HG03135 (cell line): ENCODE results near the gene DNAH11.
"Not testable (repeated sequence)": the region's sequence is repeated elsewhere in the genome, so short reads cannot be mapped to it uniquely, and the experiment has no call there.

Experiments
- ATAC-seq: cut with Tn5 transposase; IDR thresholded peaks from one replicate; pipeline ENCODE4 v1.9.1; 2021; ENCODE audit warnings: mild to moderate bottlenecking, moderate library complexity; ENCODE audit not compliant: unreplicated experiment

Gene DNAH11

DNA sequence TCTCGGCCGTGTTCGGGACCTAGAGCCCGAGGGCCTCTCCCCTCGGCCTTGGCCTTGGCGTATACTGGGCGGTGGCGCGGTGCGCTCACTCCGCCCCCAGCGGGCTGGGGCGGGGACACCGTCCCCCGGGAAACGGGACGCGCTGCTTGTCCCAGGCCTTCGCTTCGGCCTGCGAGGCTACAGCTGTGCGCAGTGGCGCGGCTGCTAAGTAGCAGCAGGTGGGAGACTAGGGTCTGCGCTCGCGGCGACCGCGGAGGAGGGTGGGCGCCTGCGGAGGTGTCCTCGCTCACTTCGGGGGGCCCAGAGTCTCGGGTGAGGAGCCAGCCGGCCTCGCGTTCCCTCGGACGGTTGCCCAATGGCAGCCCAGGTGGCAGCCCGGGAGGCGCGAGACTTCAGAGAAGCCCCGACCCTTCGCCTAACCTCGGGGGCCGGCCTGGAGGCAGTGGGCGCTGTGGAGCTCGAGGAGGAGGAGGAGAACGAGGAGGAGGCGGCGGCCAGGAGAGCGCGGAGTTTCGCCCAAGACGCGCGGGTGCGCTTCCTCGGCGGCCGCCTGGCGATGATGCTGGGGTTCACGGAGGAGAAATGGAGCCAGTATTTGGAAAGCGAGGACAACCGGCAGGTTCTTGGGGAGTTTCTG lies at the start of gene DNAH11:
Gene DNAH11 (plus strand): TSS at position 149 of the 637 bp plus-strand sequence. CDS start 207 bp downstream, at position 356.
- ATAC-seq: no peak

- ATAC-seq: no peak
These were observed 47.1 kb upstream of the DNAH11 start for GRCh38 chr7:21495731-21496130.

DNA sequence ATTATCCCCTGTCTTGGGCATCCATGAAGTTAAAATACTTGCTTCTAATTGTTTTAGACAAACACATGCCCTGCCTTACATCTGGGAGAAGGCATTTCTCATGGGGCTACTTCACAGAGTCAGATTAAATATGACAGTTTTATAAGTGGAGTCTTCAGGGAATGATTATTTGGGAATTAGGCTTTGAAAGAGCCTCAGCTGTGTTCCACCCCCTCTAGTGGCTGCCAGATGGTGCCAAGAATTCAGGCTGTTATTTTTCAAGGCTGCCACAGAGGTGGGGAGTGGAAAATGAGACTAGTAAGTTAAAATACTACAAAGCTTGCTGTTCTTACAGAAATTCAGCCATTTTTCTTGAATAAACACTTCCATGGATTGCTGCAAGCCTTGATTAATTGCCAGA lies 45.8 kb upstream of the DNAH11 start:
- no peak for ATAC-seq

- no peak for ATAC-seq
These were observed 42.6 kb upstream of the DNAH11 start for GRCh38 chr7:21500117-21500832.

GRCh38 chr7:21504021-21504420 lies 38.8 kb upstream of the DNAH11 start:
- no peak for ATAC-seq

- no peak for ATAC-seq
These were observed 35.1 kb upstream of the DNAH11 start for GRCh38 chr7:21507627-21508343.

- ATAC-seq: no peak
These were observed 34.3 kb upstream of the DNAH11 start for GRCh38 chr7:21508538-21508937.

- ATAC-seq: no peak
These were observed 28.8 kb upstream of the DNAH11 start for GRCh38 chr7:21514062-21514461.

GRCh38 chr7:21524680-21525079 lies 18.2 kb upstream of the DNAH11 start:
- no peak for ATAC-seq

- ATAC-seq: no peak
These were observed 16.8 kb upstream of the DNAH11 start for GRCh38 chr7:21526007-21526406.

- ATAC-seq: no peak
These were observed 16.4 kb upstream of the DNAH11 start for GRCh38 chr7:21526448-21526847.

GRCh38 chr7:21532485-21532884 lies 10.4 kb upstream of the DNAH11 start:
- not testable (repeated sequence) for ATAC-seq

DNA sequence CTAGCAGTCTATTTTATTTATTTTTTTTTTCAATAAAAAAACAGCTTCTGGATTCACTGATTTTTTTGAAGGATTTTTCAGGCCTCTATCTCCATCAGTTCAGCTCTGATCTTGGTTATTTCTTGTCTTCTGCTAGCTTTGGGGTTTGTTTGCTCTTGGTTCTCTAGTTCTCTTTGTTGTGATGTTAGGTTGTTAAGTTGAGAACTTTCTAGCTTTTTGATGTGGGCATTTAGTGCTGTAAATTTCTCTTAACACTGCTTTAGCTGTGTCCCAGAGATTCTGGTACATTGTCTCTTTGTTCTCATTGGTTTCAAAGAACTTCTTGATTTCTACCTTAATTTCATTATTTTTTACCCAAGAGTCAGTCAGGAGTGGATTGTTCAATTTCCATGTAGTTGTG lies 9.2 kb upstream of the DNAH11 start:
- not testable (repeated sequence) for ATAC-seq

DNA sequence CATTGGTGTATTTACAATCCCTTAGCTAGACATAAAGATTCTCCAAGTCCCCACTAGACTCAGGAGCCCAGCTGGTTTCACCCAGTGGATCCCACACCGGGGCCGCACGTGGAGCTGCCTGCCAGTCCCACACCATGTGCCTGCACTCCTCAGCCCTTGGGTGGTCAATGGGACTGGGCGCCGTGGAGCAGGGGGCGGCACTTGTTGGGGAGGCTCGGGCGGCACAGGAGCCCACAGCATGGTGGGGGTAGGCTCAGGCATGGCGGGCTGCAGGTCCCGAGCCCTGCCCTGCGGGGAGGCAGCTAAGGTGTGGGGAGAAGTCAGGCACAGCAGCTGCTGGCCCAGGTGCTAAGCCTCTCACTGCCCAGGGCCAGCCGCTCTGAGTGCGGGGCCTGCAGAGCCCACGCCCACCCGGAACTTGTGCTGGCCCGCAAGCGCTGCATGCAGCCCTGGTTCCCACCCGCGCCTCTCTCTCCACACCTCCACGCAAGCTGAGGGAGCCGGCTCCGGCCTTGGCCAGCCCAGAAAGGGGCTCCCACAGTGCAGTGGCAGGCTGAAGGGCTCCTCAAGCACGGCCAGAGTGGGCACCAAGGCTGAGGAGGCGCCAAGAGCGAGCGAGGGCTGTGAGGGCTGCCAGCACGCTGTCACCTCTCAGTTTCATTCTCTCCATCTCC lies 6.3 kb upstream of the DNAH11 start:
- not testable (repeated sequence) for ATAC-seq

DNA sequence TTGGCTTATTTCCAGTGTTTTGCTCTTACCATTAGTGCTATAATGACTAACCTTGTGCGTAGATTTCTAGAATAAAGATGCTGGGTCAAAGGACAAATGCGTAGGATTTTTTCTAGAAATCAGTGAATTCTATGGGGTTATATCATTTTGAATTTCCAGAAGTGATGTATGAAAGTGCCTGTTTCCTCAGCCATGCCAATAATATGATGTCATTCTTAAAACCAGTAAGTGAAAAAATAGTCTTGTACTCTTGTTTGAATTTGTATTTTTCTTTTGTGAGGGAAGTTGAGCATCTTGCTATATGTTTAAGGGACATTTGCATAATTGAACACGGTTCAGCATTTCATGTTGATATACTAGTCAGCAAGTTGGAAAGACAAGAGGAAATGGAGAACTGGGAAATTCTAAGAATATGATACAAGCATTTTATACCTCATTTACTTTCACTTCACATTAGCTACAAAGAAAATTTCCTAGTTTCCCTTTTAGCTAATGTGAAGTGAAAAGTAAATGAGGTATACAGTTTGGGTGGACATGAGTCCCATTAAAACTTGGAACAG lies 3.8 kb upstream of the DNAH11 start:
- ATAC-seq: no peak

- ATAC-seq: no peak
These were observed 876 bp downstream of the DNAH11 start for GRCh38 chr7:21543528-21544302.

DNA sequence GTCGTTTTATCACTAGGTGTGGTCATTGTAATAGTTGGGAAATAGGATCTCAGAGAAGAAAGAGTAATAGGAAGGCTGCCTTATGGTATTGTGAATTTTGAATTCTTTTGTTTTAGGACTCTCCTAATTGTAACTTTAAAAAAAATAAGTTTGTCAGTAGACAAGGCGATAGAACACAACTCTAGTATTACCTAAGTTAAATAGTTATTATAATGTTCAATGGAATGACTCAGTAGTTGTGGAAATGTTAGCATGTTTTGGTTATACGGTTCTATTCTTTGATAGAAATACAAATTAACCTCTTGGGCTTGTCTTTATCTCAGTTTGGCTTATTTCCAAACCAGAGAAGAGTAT lies 1.4 kb downstream of the DNAH11 start:
- no peak for ATAC-seq

GRCh38 chr7:21544715-21545114 lies 1.9 kb downstream of the DNAH11 start:
- no peak for ATAC-seq

DNA sequence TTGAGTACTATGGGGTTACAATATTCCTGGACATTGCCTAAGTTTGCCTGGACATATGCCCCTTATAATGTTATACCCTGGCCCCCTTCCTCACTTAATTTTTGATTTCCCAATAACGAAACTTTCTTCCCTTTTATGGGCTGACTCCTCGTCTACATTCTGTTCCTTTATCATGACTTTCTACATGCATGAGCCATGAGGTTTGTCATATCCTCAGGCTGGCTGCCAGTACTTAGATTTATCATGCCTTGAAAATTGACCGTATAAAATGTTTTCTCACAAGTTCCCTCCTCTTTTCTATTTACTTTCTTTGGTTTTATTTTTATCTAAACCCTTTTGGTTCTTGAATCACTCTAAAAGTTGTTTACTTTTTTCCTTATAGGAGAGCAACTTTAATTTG lies 4.7 kb downstream of the DNAH11 start:
- no peak for ATAC-seq

DNA sequence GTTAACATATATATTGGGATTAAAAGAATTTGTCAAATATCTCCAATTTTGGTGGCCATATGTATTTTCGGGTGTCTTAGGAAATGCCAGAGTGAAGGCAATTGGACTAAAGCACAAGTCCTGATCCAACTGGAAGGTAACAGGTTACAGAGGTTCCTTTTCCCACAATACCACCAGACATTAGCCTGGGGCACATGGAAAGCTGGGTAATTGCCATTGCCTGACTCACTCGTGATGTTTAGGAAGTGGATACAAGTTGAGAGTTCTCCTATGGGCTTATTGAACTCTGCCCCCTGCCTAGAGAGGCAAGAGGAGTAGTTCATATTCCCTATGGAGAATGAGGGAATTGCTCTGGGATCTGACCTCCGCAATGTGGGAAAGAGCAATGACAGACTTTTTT lies 5.7 kb downstream of the DNAH11 start:
- no peak for ATAC-seq
